GM10248 (cell line): Measurements from ENCODE around the gene EXOC3L4.

ENCODE experiments used
- CTCF ChIA-PET: fragments of 300-600 bp; sonication (Branson Sonifier 250); formaldehyde crosslinking; extraction: SDS; loops from one replicate; lab custom pipeline; 2021; ENCODE audit warnings: antibody characterized with exemption; lab: Yijun Ruan, JAX
- POLR2A ChIA-PET: fragments of 350-650 bp; sonication (Branson Sonifier 250); formaldehyde crosslinking; extraction: SDS; loops from one replicate; lab custom pipeline; 2020; ENCODE audit warnings: antibody characterized with exemption; lab: Yijun Ruan, JAX
- DNase-seq: peaks from one replicate; pipeline ENCODE4 v3.0.0; 2012; ENCODE audit errors: extremely low spot score
- CTCF ChIP-seq: IDR thresholded peaks from 2 replicates; pipeline ENCODE4 v1.5.1; 2012; ENCODE audit warnings: mild to moderate bottlenecking, low read depth; ENCODE audit errors: extremely low read depth, missing control alignments, control extremely low read depth

The EXOC3L4 gene

DNA sequence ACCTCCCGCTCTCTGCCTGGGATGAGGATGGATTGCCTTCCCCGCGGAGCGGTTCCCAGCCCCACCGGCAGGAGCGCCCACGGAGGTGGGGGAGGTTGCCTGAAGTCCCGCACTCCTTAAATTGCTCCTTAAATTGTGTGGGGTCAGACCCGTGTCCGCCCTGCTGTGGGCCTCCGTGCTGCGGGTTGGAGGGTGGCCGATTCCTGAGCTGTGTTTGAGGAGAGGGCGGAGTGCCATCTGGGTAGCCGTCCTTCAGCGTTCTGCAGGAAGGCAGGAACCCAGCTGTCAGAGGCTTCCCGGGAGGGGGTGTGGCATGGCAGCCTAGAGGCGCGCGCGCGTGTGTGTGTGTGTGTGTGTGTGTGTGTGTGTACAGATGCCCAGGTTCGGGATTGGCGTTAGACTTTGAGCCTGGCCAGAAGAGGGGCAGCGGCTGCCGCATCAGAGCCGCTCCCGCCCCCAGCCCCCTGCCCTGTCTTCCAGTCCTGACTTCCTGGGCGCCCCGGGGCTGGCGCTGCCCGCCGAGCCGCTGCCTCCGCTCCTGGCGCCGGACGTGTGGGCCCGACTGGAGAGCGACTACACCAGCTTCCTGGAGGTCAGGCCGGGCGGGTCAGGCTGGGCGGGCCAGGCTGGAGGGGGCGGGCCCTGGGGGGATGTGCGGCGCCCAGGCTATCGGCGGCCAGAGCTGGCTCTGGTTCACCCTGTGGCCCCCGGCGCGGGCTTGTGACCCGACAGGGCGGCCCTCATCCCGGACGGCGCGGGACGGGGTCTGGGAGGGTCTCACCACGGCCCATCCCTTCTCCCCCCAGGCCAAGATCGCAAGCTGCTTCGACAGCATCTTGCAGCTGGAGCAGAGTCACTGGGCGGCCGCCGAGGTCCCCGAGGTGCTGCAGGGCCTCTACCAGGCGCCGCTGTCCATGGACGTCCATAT lies 9.2 kb downstream of the EXOC3L4 start:
- CTCF ChIA-PET, result interaction anchor here (0.9 to 8.0 kb wide), 34 partner anchors 8 to 458 kb away, joined by 3 to 121 read pairs (median 6); partner anchors contain the start of genes BAG5, EIF5, EXOC3L4 and TNFAIP2
- no peak for DNase-seq
- POLR2A ChIA-PET, result no interaction called here
- TF ChIP-seq CTCF, result no peak

DNA sequence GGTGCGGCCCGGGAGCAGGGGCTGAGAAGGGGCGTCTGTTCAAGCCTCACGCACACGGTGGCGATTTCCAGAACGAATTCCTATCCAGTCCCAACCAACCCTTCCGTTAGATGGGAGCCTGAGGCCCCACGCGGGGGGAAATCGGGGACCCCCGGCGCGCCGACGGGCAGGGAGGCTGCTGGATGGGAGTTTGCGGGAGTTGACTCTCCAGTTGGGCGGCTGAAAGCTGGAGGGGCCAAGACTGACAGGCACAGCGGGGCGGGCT lies 9.8 kb downstream of the EXOC3L4 start:
- no peak for DNase-seq
- ChIA-PET POLR2A (interaction anchor here (1.0 kb wide), 1 partner anchor 239 kb away, joined by 3 read pairs; no protein-coding TSS in a partner anchor), CTCF (interaction anchor here (0.6 to 8.0 kb wide), 65 partner anchors 8 to 458 kb away, joined by 3 to 121 read pairs (median 5); partner anchors contain the start of genes BAG5, EIF5, EXOC3L4 and LBHD2)
- TF ChIP-seq CTCF, result no peak

GRCh38 chr14:103104654-103105452 lies 10.3 kb downstream of the EXOC3L4 start:
- CTCF ChIA-PET, result interaction anchor here (0.6 to 8.0 kb wide), 70 partner anchors 8 to 457 kb away, joined by 3 to 121 read pairs (median 4); partner anchors contain the start of genes BAG5, EIF5, EXOC3L4 and LBHD2
- TF ChIP-seq CTCF, result peak; percentile 99
- DNase-seq, result peak; percentile 84
- POLR2A ChIA-PET, result interaction anchor here (1.0 kb wide), 1 partner anchor 239 kb away, joined by 3 read pairs; no protein-coding TSS in a partner anchor

DNA sequence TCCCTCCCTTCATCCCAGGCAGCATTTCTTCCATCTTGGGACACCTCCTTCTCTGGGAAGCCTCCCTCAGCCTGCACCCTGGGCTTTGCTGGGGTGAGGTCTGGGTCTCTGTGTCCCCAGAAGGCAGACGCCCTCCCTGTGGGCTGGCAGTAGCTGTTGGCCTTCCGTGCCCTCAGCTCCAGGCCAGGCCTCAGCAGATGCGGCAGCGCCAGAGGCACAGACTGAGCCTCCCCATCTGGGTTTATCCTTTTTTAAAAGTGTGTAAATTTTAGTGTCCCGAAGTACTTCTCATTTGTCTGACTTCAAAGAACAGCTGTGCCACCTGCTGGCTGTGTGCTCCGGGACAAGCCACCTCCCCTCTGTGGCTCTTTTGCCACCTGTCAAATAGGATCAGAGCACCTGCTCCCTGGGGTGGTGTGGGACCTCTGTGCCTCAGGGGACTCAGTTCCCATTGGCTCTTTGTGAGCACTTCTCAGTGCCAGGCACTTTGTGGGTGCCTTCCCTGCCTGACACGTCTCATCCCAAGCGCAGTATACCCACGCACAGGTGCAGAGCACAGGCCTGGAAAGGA lies 11.1 kb downstream of the EXOC3L4 start:
- no peak for DNase-seq
- POLR2A ChIA-PET, result no interaction called here
- CTCF ChIA-PET, result interaction anchor here (0.7 to 8.0 kb wide), 47 partner anchors 7 to 440 kb away, joined by 3 to 121 read pairs (median 6); partner anchors contain the start of genes EXOC3L4, LBHD2 and TNFAIP2
- TF ChIP-seq CTCF, result peak; percentile 17

DNA sequence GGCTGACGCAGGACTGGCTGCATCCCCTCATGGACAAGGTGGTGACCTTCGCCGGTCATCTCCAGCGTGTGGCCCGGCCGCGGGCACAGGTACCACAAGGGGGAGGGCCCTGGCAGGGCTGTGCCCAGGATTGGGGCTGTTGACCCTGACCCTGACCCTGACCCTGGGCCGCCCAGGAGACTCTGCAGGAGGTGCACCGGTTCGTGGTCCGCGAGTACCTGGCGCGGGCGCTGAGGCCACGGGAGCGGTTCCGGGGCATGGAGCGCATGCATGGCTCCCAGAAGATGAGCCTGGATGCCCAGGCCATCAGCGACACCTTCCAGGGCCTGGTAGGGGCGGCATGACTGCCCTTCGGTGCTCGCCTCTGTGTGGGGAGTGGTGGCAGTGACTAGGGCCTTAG lies 12.9 kb downstream of the EXOC3L4 start:
- no peak for DNase-seq
- CTCF ChIA-PET, result interaction anchor here (1.2 to 8.0 kb wide), 8 partner anchors 10 to 283 kb away, joined by 4 to 121 read pairs (median 54); partner anchors contain the start of genes EXOC3L4 and TNFAIP2
- no peak for TF ChIP-seq CTCF
- POLR2A ChIA-PET, result interaction anchor here (0.6 kb wide), 1 partner anchor 261 kb away, joined by 3 read pairs; no protein-coding TSS in a partner anchor
